Lower leg skin (tissue), 3 donors: ENCODE measurements around the gene PYGO2.

Experiments
- CTCF ChIP-seq, 3 donors: fragments of 450-650 bp; IDR thresholded peaks; one replicate each; pipeline ENCODE4 v1.5.1; 2016; ENCODE audit warnings: antibody characterized with exemption in 3 of 3, mild to moderate bottlenecking in 3 of 3, moderate library complexity in 2 of 3
- POLR2A ChIP-seq, 2 donors: fragments of 450-650 bp; IDR thresholded peaks; one replicate each; pipeline ENCODE4 v1.6.1; 2016 to 2017; ENCODE audit warnings: antibody characterized with exemption in 2 of 2, mild to moderate bottlenecking in 1 of 2, moderate library complexity in 1 of 2

- no peak for TF ChIP-seq POLR2A (IDR thresholded peaks at IDR 0.05)
- no peak for TF ChIP-seq CTCF (IDR thresholded peaks at IDR 0.05)
These were observed 8.9 kb downstream of the PYGO2 start for GRCh38 chr1:154952664-154953063.
